Activated T-cell treated with anti-CD3 and anti-CD28 coated beads for 48 hours (primary cell): ENCODE results near the gene RFTN1.
"Not testable (repeated sequence)": the region's sequence is repeated elsewhere in the genome, so short reads cannot be mapped to it uniquely, and the experiment has no call there.

Experiments used
- DNase-seq: peaks from one replicate; pipeline ENCODE4 v3.0.0-alpha.2; 2020; ENCODE audit warnings: low read depth

RFTN1 gene

DNA sequence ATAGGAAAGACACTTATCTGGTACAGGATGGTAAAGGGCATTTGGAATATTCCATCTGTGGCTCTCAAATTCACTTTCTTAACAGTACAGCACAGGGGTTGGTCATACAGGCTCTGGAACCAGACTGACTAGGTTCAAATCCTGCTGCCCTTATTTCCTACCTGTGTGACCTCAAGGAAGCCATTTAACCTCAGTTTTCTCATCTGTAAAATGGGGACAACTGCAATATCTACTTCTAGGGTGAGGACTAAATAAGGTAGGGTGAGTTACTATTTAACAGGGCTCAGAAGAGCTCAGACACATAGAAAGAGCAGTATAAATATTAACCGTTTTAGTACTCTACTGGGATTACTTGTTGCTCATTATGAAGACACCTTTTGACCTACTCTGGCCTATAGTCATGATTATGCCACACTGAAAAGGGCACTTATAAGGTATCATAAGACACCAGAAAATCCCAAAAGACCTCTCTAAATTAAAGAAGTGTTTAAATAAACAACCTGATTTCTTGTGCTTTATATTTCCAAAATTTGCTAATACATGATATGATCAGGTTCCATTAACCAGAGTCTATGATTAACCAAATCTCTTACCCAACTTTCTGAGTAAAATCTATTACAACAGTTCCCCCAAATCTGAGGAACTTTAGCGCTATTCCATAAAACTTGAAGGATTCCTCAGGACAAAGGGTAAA is 6.5 kb downstream of the RFTN1 start:
- no peak for DNase-seq

DNA sequence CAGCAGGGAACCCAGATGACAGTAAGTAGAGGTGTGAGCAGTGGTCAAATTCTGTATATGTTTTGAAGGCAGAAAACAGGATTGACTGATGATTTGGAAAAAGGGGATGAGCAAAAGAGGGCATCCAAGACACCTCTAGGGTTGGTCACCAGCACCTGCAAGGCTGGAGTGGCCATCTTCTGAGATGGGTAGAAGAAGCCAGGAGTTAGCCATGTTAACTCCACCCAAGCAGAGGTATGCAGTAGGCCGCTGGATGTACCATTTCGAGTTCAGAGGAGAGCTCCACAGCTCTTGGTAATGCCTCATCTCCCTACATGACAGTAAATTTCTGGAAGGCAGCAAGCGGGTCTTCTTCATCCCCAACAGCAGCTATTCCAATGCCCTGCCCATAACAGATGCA is 7.0 kb downstream of the RFTN1 start:
- no peak for DNase-seq

DNA sequence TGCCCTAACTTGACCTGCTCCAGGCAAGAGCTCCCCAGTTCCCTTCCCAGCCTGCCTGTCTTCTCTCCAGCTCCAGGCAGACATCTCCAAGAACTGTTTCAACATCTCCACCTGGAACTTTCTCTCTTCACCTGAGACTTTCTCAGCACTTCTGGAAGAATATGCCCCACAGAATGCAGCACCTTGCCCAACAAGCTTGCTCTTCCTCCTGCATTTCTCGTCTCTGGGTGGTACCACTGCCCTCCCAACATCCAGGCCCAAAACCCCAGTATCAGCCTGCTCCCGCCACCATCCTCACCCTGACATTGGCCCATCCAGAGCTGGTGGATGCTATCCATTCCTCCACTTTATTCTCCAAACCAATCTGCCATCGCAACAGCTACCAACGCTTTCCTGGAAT is 8.8 kb downstream of the RFTN1 start:
- no peak for DNase-seq

DNA sequence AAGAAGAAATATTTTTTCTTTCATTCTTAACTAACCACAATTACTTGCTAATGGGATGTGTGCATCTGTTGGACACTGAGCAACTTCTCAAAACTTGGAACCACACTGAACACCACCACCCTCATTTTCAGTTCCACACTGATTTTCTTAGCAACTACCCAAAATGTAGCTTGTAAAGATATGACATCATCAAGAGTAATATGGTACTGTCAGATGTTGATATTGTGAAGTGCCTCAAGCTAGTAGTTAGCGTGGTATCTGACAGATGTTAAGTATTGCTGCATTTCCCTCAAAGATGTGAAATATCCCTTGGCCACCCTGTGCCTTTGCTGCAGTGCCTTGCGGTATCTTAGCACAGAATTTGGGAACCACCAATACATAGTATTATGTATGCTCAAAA is 9.3 kb downstream of the RFTN1 start:
- DNase-seq = no peak

DNA sequence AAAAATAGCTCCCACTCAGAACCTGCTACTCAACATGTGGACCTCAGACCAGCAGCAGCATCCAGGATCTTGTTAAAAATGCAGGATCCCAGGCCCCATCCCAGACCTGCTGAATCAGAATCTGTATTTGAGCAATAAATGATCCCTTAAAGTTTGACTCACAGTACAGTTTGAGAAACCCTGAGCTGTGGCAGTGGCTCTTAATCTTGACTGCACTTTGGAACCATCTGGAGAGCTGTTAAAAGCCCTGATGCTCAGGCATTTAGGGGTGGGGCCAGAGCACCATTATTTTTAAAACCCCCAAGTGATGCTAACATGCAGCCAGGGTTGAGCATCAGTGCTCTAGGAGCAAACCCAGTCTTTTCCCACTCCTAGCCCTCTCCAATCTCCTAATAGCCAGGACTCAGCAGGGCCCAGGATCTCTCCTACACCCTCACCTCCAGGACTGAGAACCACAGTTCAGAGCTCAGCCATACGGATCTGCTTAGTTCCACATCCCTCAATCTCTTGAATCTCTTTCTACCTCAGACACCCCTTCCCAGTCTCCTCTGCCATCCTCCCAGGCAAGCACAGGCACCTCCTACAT is 10.2 kb downstream of the RFTN1 start:
- no peak for DNase-seq

GRCh38 chr3:16502347-16502908 is 11.1 kb downstream of the RFTN1 start:
- DNase-seq = no peak

- DNase-seq = no peak
Observed at GRCh38 chr3:16501376-16501775, 12.1 kb downstream of the RFTN1 start.

DNA sequence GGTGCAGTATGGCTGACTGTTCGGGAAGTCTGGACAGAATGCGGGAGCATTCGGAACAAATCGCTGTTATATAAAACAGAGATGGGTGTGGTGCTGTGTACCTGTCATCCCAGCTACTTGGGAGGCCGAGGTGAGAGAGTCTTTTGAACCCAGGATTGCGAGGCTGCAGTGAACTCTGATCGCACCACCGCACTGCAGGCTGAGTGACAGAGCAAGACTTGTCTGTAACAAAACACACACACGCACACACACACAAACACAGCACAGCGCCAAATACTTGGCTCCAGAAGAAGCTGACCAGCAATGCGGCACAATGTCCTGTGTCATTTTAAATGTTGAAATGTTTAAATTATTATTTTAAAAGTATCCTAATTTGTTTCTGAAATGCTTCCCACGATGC is 12.6 kb downstream of the RFTN1 start:
- DNase-seq = no peak

GRCh38 chr3:16500093-16500492 is 13.4 kb downstream of the RFTN1 start:
- DNase-seq = no peak

DNA sequence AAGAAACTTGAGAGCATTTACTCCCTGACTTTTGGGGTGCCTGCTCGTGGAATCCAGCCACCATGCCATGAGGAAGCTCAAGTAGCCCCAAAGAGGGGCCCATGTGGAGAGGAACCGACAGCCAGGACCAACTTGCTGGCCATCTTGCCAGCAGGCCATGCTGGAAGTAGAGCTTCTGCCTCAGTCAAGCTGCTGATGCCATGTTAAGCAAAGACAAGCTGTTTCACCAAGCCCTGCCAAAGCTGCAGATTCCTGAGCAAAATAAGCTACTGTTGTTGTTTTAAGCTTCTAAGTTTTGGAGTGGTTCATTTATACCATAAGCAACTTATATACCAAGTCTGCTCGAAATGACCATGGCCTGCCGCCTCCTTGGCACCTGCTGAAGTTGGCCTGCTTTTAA is 14.1 kb downstream of the RFTN1 start:
- DNase-seq = no peak

- no peak for DNase-seq
Observed at GRCh38 chr3:16498130-16498890, 15.2 kb downstream of the RFTN1 start.

DNA sequence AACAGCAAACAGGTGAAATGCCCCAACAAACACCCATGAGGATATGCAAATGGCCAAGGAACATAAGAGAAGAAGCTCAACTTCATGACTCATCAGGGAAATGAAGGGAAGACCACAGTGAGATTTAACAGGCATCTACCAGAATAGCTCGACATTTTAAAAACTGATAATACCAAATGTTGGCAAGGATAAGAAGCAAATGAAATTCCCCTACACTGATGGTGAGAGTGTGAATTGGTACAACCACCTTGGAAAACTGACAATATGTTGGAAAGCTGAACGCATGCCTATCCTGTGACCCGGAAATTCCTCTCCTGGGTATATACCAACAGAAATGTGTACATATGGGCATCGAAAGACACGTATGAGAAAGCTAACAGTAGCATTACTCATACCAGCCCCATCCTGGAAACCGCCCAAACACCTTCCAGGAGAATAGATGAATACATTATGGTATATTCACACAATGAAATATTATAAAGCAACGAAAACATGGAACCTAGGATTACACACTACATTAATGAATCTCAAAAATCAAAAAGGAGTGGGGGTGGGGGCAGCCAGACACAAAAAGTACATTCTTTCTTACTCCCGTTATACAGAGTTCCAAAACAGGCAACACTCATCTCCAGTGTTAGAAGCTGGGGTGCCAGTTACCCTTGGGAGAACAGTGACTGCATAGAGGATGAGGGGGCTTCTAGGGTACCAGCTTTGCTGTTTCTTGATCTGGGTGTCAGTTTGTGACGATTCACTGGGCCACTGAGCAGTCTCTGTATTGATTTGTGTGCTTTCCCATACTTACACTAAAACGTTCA is 16.9 kb downstream of the RFTN1 start:
- DNase-seq = no peak

DNA sequence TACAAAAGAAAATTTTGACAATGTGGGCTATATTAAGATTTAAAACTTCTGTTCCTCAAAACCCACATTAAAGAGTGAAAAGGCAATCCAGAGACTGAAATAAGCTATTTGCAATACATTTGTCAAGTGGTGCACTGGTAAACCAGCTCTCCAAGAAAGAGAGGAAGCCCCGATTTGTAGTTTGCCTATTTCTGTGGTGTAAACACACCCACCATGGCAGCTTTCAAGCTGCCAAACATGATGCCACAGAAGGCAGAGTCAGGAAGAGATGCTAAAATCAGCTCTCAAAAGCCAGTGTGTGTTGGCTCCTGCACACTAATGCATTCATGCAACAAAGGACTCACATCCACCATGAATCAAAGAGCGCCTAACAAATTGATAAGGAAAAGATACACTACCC is 17.5 kb downstream of the RFTN1 start:
- no peak for DNase-seq

- no peak for DNase-seq
Observed at GRCh38 chr3:16494814-16495431, 18.6 kb downstream of the RFTN1 start.

- no peak for DNase-seq
Observed at GRCh38 chr3:16494094-16494493, 19.4 kb downstream of the RFTN1 start.

- DNase-seq = no peak
Observed at GRCh38 chr3:16490062-16490619, 23.4 kb downstream of the RFTN1 start.

DNA sequence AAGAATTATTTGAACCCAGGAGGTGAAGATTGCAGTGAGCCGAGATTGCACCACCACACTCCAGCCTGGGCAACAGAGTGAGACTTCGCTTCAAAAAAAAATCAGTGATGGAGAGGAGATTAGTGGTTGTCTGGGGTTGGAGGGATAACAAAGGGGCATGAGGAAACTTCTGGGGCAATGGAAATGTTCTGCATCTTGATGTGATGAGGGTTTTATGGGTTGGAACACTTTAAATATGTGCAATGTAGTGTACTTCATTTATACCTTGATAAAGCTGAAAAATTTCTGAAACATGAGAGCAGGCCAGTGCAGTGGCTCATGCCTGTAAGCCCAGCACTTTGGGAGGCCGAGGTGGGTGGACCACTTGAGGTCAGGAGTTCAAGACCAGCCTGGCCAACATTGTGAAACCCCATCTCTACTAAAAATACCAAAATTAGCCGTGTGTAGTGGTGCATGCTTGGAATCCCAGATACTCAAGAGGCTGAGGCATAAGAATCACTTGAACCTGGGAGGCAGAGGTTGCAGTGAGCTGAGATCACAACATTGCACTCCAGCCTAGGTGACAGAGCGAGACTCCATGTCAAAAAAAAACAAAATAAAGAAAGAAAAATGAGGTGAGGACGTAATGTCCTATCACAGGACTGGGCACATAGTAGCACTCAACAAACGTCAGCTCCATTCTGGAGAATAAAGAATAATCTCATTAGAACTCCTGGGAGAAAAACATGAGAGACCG is 24.0 kb downstream of the RFTN1 start:
- DNase-seq = not testable (repeated sequence)

DNA sequence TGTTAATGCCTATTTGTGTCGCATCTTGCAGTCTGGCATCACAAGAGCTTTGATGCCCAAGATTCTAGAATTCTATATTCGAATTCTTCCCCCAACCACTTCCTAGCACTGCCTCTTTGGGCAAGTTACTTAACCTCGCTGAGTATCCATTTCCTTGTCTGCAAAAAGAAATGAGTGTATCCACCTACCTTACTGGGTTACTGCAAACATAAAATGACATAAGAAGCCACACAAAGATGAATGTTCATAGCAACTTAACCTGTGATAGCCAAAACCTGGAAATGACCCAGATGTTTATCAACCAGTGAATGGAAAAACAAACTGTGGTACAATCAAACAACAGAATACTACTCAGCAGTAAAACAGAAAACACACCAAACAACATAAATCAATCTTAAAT is 24.9 kb downstream of the RFTN1 start:
- no peak for DNase-seq

DNA sequence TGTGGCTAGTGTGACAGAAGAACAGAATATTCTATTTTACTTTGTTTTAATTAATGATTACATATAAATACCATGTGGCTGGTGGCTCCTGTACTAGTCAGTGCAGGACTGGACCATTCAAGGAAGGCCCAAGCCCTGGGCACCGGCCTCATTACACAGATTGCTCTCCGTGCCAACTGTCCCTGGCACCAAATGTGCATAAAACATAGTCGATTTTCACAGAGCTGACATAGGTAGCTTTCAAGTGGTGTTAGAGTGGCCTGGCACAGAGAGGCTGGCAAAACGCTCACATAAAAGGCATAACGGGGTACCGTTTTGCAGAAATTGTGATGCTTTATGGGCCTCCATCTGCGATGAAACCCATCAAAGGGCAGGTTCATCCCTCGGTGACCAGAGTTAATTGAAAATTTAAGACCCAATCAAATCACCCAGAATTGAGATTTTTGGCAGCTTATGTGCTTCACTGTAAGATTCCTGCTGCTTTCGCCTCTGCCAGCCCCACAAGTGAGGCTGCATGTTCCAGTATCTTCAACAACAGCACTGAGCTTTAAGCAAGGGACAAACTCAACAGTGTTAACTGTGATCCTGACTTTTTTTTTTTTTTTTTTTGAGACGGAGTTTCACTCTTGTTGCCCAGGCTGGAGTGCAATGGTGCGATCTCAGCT is 25.9 kb downstream of the RFTN1 start:
- no peak for DNase-seq

DNA sequence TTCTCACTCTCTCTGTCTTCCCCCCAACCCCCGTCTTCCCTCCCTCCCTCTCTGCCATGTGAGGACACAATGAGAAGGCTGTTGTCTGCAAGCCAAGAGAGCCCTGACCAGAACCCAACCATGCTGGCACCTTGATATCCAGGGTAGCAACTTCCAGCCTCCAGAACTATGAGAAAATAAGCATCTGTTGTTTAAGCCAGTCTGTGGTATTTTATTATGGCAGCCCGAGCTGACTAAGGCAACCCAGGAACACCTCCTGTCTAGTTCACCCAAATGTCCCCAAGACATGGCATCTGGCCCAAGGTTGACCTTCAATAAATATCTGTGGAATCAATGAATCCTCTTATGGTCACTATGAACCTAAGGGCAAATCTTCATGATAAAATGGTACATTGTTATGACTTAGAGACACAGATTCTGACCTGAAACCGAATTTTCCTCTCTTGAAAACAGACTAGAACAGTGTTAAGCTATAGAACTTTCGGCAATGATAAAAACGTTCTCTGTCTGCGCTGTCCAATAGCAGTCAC is 26.5 kb downstream of the RFTN1 start:
- DNase-seq = no peak
